Hindlimb muscle (tissue), 1 donor: ENCODE measurements around the gene PLPP3. TPM values are rescaled to one million over a fixed set of nuclear protein-coding genes. Genes with fewer than 3 reads are reported as not detected.

Source experiments
- DNase-seq: peaks from one replicate; pipeline ENCODE4 v3.0.0-alpha.2; 2013
- polyA plus RNA-seq: library from polyadenylated mRNA; unstranded; fragments of 120-200 nt; gene quantifications from one replicate; pipeline ENCODE4 v1.2.1, GENCODE V29; 2013; ENCODE audit not compliant: insufficient read length

Gene PLPP3
- polyA plus RNA-seq, 1 donor: 127 TPM

GRCh38 chr1:56517404-56518130 lies 61.8 kb downstream of the PLPP3 start:
- DNase-seq: no peak

GRCh38 chr1:56516539-56517252 lies 62.7 kb downstream of the PLPP3 start:
- DNase-seq: no peak

GRCh38 chr1:56515898-56516538 lies 63.3 kb downstream of the PLPP3 start:
- no peak for DNase-seq

GRCh38 chr1:56512724-56513494 lies 66.5 kb downstream of the PLPP3 start:
- no peak for DNase-seq

- DNase-seq: no peak
Observed at GRCh38 chr1:56511766-56512165, 67.6 kb downstream of the PLPP3 start.

- DNase-seq: no peak
Observed at GRCh38 chr1:56511364-56511763, 68.0 kb downstream of the PLPP3 start.

GRCh38 chr1:56510642-56511021 lies 68.7 kb downstream of the PLPP3 start:
- DNase-seq: no peak

GRCh38 chr1:56509713-56510641 lies 69.4 kb downstream of the PLPP3 start:
- no peak for DNase-seq

GRCh38 chr1:56508523-56508983 lies 70.8 kb downstream of the PLPP3 start:
- no peak for DNase-seq

- DNase-seq: no peak
Observed at GRCh38 chr1:56507925-56508522, 71.3 kb downstream of the PLPP3 start.

- no peak for DNase-seq
Observed at GRCh38 chr1:56506951-56507491, 72.3 kb downstream of the PLPP3 start.

- no peak for DNase-seq
Observed at GRCh38 chr1:56505792-56506743, 73.3 kb downstream of the PLPP3 start.

GRCh38 chr1:56502700-56503245 lies 76.6 kb downstream of the PLPP3 start:
- DNase-seq: no peak

GRCh38 chr1:56501888-56502287 lies 77.5 kb downstream of the PLPP3 start:
- DNase-seq: no peak

GRCh38 chr1:56501426-56501825 lies 77.9 kb downstream of the PLPP3 start:
- DNase-seq: no peak

- DNase-seq: no peak
Observed at GRCh38 chr1:56496821-56497772, 82.3 kb downstream of the PLPP3 start.

GRCh38 chr1:56496158-56496557 lies 83.2 kb downstream of the PLPP3 start:
- no peak for DNase-seq

- no peak for DNase-seq
Observed at GRCh38 chr1:56495538-56495937, 83.8 kb downstream of the PLPP3 start.
